Nephron progenitor cell (in vitro differentiated cells): ENCODE results near the gene CAMK1G.

ENCODE experiments used
- DNase-seq: peaks from one replicate; pipeline ENCODE4 v3.0.0; 2021
- H3K27ac Mint-ChIP-seq: 2 replicates; pipeline ENCODE4 v1.8.0; 2021; ENCODE audit warnings: mild to moderate bottlenecking, moderate library complexity, mixed read lengths
- H3K27me3 Mint-ChIP-seq: 2 replicates; pipeline ENCODE4 v1.8.0; 2021; ENCODE audit warnings: mild to moderate bottlenecking, low read depth, mixed read lengths; ENCODE audit not compliant: poor library complexity
- H3K36me3 Mint-ChIP-seq: 2 replicates; pipeline ENCODE4 v1.8.0; 2021; ENCODE audit warnings: low read depth, mixed read lengths
- H3K4me1 Mint-ChIP-seq: 2 replicates; pipeline ENCODE4 v1.8.0; 2021; ENCODE audit warnings: mixed read lengths
- H3K4me3 Mint-ChIP-seq: 2 replicates; pipeline ENCODE4 v1.8.0; 2021; ENCODE audit warnings: mild to moderate bottlenecking, moderate library complexity, mixed read lengths
- H3K9me3 Mint-ChIP-seq: 2 replicates; pipeline ENCODE4 v1.8.0; 2021; ENCODE audit warnings: mild to moderate bottlenecking, moderate library complexity, mixed read lengths
- CTCF ChIP-seq: fragments of 200-600 bp; sonication (generic); IDR thresholded peaks from 2 replicates; pipeline ENCODE4 v1.5.0; 2021; ENCODE audit warnings: antibody characterized with exemption

Gene CAMK1G

GRCh38 chr1:209580577-209580976 is 2.9 kb upstream of the CAMK1G start:
- TF ChIP-seq CTCF, result no peak
- H3K36me3 Mint-ChIP-seq, result no peaks in the 10 kb centered on the region
- H3K9me3 Mint-ChIP-seq, result no peaks in the 10 kb centered on the region
- no peak overlapping the region for H3K27ac Mint-ChIP-seq
- H3K27me3 Mint-ChIP-seq, result peaks cover 17% of the 10 kb centered on the region
- DNase-seq, result no peak
- H3K4me3 Mint-ChIP-seq, result no peak overlapping the region
- peaks cover 5% of the 10 kb centered on the region for H3K4me1 Mint-ChIP-seq

GRCh38 chr1:209584231-209584672 is 738 bp downstream of the CAMK1G start:
- Mint-ChIP-seq H3K27me3 (peaks cover 23% of the 10 kb centered on the region), H3K9me3 (no peaks in the 10 kb centered on the region), H3K36me3 (no peaks in the 10 kb centered on the region), H3K4me1 (peaks cover 9% of the 10 kb centered on the region), H3K27ac (no peak overlapping the region), H3K4me3 (no peak overlapping the region)
- peak; percentile 13 for DNase-seq
- TF ChIP-seq CTCF, result no peak

- no peak for TF ChIP-seq CTCF
- H3K27ac Mint-ChIP-seq, result no peak overlapping the region
- H3K4me1 Mint-ChIP-seq, result peaks cover 13% of the 10 kb centered on the region
- no peaks in the 10 kb centered on the region for H3K36me3 Mint-ChIP-seq
- no peak overlapping the region for H3K4me3 Mint-ChIP-seq
- H3K27me3 Mint-ChIP-seq, result peaks cover 24% of the 10 kb centered on the region
- no peaks in the 10 kb centered on the region for H3K9me3 Mint-ChIP-seq
- no peak for DNase-seq
Observed at GRCh38 chr1:209585197-209585596, 1.7 kb downstream of the CAMK1G start.

GRCh38 chr1:209585672-209586071 is 2.2 kb downstream of the CAMK1G start:
- peaks cover 16% of the 10 kb centered on the region for H3K4me1 Mint-ChIP-seq
- peak; percentile 71 for DNase-seq
- no peak overlapping the region for H3K27ac Mint-ChIP-seq
- no peaks in the 10 kb centered on the region for H3K9me3 Mint-ChIP-seq
- no peak for TF ChIP-seq CTCF
- H3K36me3 Mint-ChIP-seq, result no peaks in the 10 kb centered on the region
- H3K4me3 Mint-ChIP-seq, result no peak overlapping the region
- peaks cover 27% of the 10 kb centered on the region for H3K27me3 Mint-ChIP-seq

GRCh38 chr1:209586221-209586740 is 2.8 kb downstream of the CAMK1G start:
- H3K9me3 Mint-ChIP-seq, result no peaks in the 10 kb centered on the region
- H3K4me1 Mint-ChIP-seq, result peaks cover 16% of the 10 kb centered on the region
- DNase-seq, result no peak
- no peak overlapping the region for H3K4me3 Mint-ChIP-seq
- no peak for TF ChIP-seq CTCF
- H3K27ac Mint-ChIP-seq, result no peak overlapping the region
- H3K27me3 Mint-ChIP-seq, result peaks cover 27% of the 10 kb centered on the region
- no peaks in the 10 kb centered on the region for H3K36me3 Mint-ChIP-seq

GRCh38 chr1:209587789-209588188 is 4.3 kb downstream of the CAMK1G start:
- H3K4me3 Mint-ChIP-seq, result no peak overlapping the region
- peaks cover 31% of the 10 kb centered on the region for H3K27me3 Mint-ChIP-seq
- no peaks in the 10 kb centered on the region for H3K36me3 Mint-ChIP-seq
- H3K27ac Mint-ChIP-seq, result no peak overlapping the region
- no peak for TF ChIP-seq CTCF
- DNase-seq, result no peak
- peaks cover 16% of the 10 kb centered on the region for H3K4me1 Mint-ChIP-seq
- H3K9me3 Mint-ChIP-seq, result no peaks in the 10 kb centered on the region
